ENCODE data around the gene GGT1.

DNA sequence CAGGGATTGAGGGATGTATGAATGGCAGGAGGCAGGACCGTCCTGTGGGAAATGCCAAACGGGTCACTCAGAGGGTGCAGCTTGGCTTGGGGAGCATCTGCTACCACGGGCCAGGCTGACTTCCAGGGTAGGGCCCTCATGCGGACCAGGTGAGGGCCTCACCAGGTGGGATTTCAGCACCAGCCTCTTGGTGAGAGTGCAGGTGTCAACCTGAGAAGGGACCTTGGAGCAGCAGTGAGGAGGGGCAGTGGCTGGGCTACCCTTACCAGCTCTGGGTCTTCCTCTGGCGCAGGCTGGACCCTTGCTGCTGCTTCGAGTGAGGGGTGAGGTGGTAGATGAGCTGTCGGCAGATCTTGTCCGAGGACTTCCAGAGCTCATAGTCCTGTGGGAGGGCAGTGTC, 15.0 kb upstream of the GGT1 start:
- TF ChIP-seq, protein P1, sequence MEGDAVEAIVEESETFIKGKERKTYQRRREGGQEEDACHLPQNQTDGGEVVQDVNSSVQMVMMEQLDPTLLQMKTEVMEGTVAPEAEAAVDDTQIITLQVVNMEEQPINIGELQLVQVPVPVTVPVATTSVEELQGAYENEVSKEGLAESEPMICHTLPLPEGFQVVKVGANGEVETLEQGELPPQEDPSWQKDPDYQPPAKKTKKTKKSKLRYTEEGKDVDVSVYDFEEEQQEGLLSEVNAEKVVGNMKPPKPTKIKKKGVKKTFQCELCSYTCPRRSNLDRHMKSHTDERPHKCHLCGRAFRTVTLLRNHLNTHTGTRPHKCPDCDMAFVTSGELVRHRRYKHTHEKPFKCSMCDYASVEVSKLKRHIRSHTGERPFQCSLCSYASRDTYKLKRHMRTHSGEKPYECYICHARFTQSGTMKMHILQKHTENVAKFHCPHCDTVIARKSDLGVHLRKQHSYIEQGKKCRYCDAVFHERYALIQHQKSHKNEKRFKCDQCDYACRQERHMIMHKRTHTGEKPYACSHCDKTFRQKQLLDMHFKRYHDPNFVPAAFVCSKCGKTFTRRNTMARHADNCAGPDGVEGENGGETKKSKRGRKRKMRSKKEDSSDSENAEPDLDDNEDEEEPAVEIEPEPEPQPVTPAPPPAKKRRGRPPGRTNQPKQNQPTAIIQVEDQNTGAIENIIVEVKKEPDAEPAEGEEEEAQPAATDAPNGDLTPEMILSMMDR (conservative IDR thresholded peaks at IDR 0.05; ENCODE audit: low read length) = no peak
- TF ChIP-seq EZH2phosphoT487 (IDR thresholded peaks at IDR 0.05; ENCODE audit: borderline replicate concordance, low read depth, low read length) = no peak
